ENCODE measurements around the gene LMO7. TPM values are rescaled to one million over a fixed set of nuclear protein-coding genes. Genes with fewer than 3 reads are reported as not detected.

LMO7 gene
- total RNA-seq, 1 experiment from 2014 or later = 9.3 TPM

- in situ Hi-C loops (cut with HindIII; ENCODE audit: low pct_unique_long_range_greater_than_20kb, low sequenced_read_pairs) = no loop called here
- DNase-seq (ENCODE audit: low read depth) = no peak
Observed at GRCh38 chr13:75877071-75877470, 240.9 kb downstream of the LMO7 start.

- in situ Hi-C loops (cut with HindIII; ENCODE audit: low pct_unique_long_range_greater_than_20kb, low sequenced_read_pairs) = no loop called here
- DNase-seq (ENCODE audit: low read depth) = no peak
Observed at GRCh38 chr13:75879656-75880055, 243.5 kb downstream of the LMO7 start.

GRCh38 chr13:75881109-75881775 is 245.1 kb downstream of the LMO7 start:
- no peak for DNase-seq (ENCODE audit: low read depth)
- in situ Hi-C loops (cut with HindIII; ENCODE audit: low pct_unique_long_range_greater_than_20kb, low sequenced_read_pairs) = no loop called here

- no peak for DNase-seq (ENCODE audit: low read depth)
- in situ Hi-C loops (cut with HindIII; ENCODE audit: low pct_unique_long_range_greater_than_20kb, low sequenced_read_pairs) = no loop called here
Observed at GRCh38 chr13:75882261-75882660, 246.1 kb downstream of the LMO7 start.

GRCh38 chr13:75889427-75889826 is 253.3 kb downstream of the LMO7 start:
- in situ Hi-C loops (cut with HindIII; ENCODE audit: low pct_unique_long_range_greater_than_20kb, low sequenced_read_pairs) = no loop called here
- no peak for DNase-seq (ENCODE audit: low read depth)

- DNase-seq (ENCODE audit: low read depth) = no peak
- in situ Hi-C loops (cut with HindIII; ENCODE audit: low pct_unique_long_range_greater_than_20kb, low sequenced_read_pairs) = no loop called here
Observed at GRCh38 chr13:75895168-75895567, 259.0 kb downstream of the LMO7 start.

GRCh38 chr13:75896271-75896670 is 260.1 kb downstream of the LMO7 start:
- no peak for DNase-seq (ENCODE audit: low read depth)
- in situ Hi-C loops (cut with HindIII; ENCODE audit: low pct_unique_long_range_greater_than_20kb, low sequenced_read_pairs) = no loop called here

- DNase-seq (ENCODE audit: low read depth) = no peak
- in situ Hi-C loops (cut with HindIII; ENCODE audit: low pct_unique_long_range_greater_than_20kb, low sequenced_read_pairs) = no loop called here
Observed at GRCh38 chr13:75897386-75897785, 261.3 kb downstream of the LMO7 start.

GRCh38 chr13:75901501-75901900 is 265.4 kb downstream of the LMO7 start:
- in situ Hi-C loops (cut with HindIII; ENCODE audit: low pct_unique_long_range_greater_than_20kb, low sequenced_read_pairs) = no loop called here
- no peak for DNase-seq (ENCODE audit: low read depth)

GRCh38 chr13:75902166-75903104 is 266.3 kb downstream of the LMO7 start:
- no peak for DNase-seq (ENCODE audit: low read depth)
- in situ Hi-C loops (cut with HindIII; ENCODE audit: low pct_unique_long_range_greater_than_20kb, low sequenced_read_pairs) = no loop called here

- in situ Hi-C loops (cut with HindIII; ENCODE audit: low pct_unique_long_range_greater_than_20kb, low sequenced_read_pairs) = no loop called here
- DNase-seq (ENCODE audit: low read depth) = no peak
Observed at GRCh38 chr13:75904012-75904411, 267.9 kb downstream of the LMO7 start.

- DNase-seq (ENCODE audit: low read depth) = no peak
- in situ Hi-C loops (cut with HindIII; ENCODE audit: low pct_unique_long_range_greater_than_20kb, low sequenced_read_pairs) = no loop called here
Observed at GRCh38 chr13:75906315-75906714, 270.2 kb downstream of the LMO7 start.

GRCh38 chr13:75907044-75907443 is 270.9 kb downstream of the LMO7 start:
- in situ Hi-C loops (cut with HindIII; ENCODE audit: low pct_unique_long_range_greater_than_20kb, low sequenced_read_pairs) = no loop called here
- no peak for DNase-seq (ENCODE audit: low read depth)

GRCh38 chr13:75908141-75908540 is 272.0 kb downstream of the LMO7 start:
- in situ Hi-C loops (cut with HindIII; ENCODE audit: low pct_unique_long_range_greater_than_20kb, low sequenced_read_pairs) = no loop called here

More at GRCh38 chr13:75908141-75908540, 272.0 kb downstream of the LMO7 start:
- no peak for DNase-seq (ENCODE audit: low read depth)

Other genes starting within 250 kb of the LMO7 start
- 9.0 and 14.9 TPM in 2 replicates for gene TBC1D4, start 154.2 kb upstream of the LMO7 start, total RNA-seq (2014; rRNA removed; shearing (Covaris generic); ENCODE audit: low replicate concordance)
- 107 and 140 TPM in 2 replicates for gene COMMD6, start 98.5 kb upstream of the LMO7 start, total RNA-seq (2014; rRNA removed; shearing (Covaris generic); ENCODE audit: low replicate concordance)
- gene UCHL3, start 86.5 kb upstream of the LMO7 start, total RNA-seq (2014; rRNA removed; shearing (Covaris generic); ENCODE audit: low replicate concordance) = 13.2 and 25.0 TPM in 2 replicates